Measurements from ENCODE around the gene FBXO42. TPM values are rescaled to one million over a fixed set of nuclear protein-coding genes. Genes with fewer than 3 reads are reported as not detected.

The FBXO42 gene
- total and polyA plus RNA-seq, 2 of the 13 experiments (the other 11 are each of a cell fraction or from before 2014, with no cell fraction given) = 7.6 to 17.5 TPM

GRCh38 chr1:16213013-16213412 lies 139.3 kb downstream of the FBXO42 start:
- WGBS (ENCODE audit: low lambda C conversion rate) = 24% methylated on average over 3 of the region's 3 CpGs
- no peaks in the 10 kb centered on the region for H4K20me1 ChIP-seq (ENCODE audit: insufficient read depth, low read length)
- H3K36me3 ChIP-seq (replicated peaks in 1 of 2; ENCODE audit: control insufficient read depth in 1 of 2, insufficient read depth in 2 of 2, low read length in 2 of 2) = no peaks in the 10 kb centered on the region
- in situ Hi-C loops (cut with HindIII; ENCODE audit: extremely low pct_ligation_motif_present, low pct_unique_long_range_greater_than_20kb) = no loop called here
- H3K27ac ChIP-seq (ENCODE audit: extremely low read length, insufficient read depth, low read length) = no peak overlapping the region
- H3K9me3 ChIP-seq (ENCODE audit: low read length) = no peaks in the 10 kb centered on the region
- no peaks in the 10 kb centered on the region for H3K79me2 ChIP-seq (ENCODE audit: insufficient read depth, low read length)
- no peak overlapping the region for H3K4me2 ChIP-seq (ENCODE audit: low read depth, low read length)
- H3K27me3 ChIP-seq (ENCODE audit: control insufficient read depth in 1 of 2, insufficient read depth in 2 of 2, low read length in 2 of 2) = peaks cover 7 to 43% of the 10 kb centered on the region in 2 experiments; a peak in 3 of 5 replicates
- ChIA-PET CTCF (ENCODE audit: low intra/inter-chr PET ratio, low total read pairs) (no interaction called here), POLR2A (no interaction called here)
- no peak for ATAC-seq
- H2AFZ ChIP-seq (ENCODE audit: low read length) = no peak overlapping the region
- DNase-seq (ENCODE audit: low spot score) = no peak
- no peak overlapping the region for H3K9ac ChIP-seq (ENCODE audit: insufficient read depth, low read depth, low read length)
- H3K4me1 ChIP-seq (ENCODE audit: insufficient read depth, low read length) = peaks cover 52% of the 10 kb centered on the region
- H3K4me3 ChIP-seq (replicated peaks in 1 of 3; ENCODE audit: insufficient read depth in 1 of 3, low read depth in 2 of 3, low read length in 3 of 3) = no peak overlapping the region
- intact Hi-C loops (cut with micrococcal nuclease; ENCODE audit: unreplicated experiment) = no loop called here
- no TSS peak for BruUV-seq (replicated peaks)
- no peak for FAIRE-seq
- TF ChIP-seq ATF7 (IDR thresholded peaks at IDR 0.05) (no peak), ATF7 (CRISPR knock-in tag; IDR thresholded peaks at IDR 0.05) (no peak), ARNT2 (CRISPR knock-in tag; IDR thresholded peaks at IDR 0.05; ENCODE audit: low read depth) (no peak), HNRNPLL (IDR thresholded peaks at IDR 0.05; ENCODE audit: low read depth, low read length, poor library complexity, severe bottlenecking) (no peak), ZBTB10 (CRISPR knock-in tag; IDR thresholded peaks at IDR 0.05; ENCODE audit: borderline replicate concordance) (no peak), PATZ1 (CRISPR knock-in tag; IDR thresholded peaks at IDR 0.05) (no peak), AHDC1 (CRISPR knock-in tag; IDR thresholded peaks at IDR 0.05; ENCODE audit: borderline replicate concordance) (no peak), ZNF225 (CRISPR knock-in tag; IDR thresholded peaks at IDR 0.05) (no peak), ZNF180 (CRISPR knock-in tag; IDR thresholded peaks at IDR 0.05; ENCODE audit: borderline replicate concordance, low read depth) (no peak), CREB1 (IDR thresholded peaks at IDR 0.05) (no peak), CREB1 (CRISPR knock-in tag; IDR thresholded peaks at IDR 0.05) (no peak), POGZ (CRISPR knock-in tag; IDR thresholded peaks at IDR 0.05) (no peak), ZNF616 (CRISPR knock-in tag; IDR thresholded peaks at IDR 0.05; ENCODE audit: low read depth) (no peak)
- TF ChIP-seq, protein P1, sequence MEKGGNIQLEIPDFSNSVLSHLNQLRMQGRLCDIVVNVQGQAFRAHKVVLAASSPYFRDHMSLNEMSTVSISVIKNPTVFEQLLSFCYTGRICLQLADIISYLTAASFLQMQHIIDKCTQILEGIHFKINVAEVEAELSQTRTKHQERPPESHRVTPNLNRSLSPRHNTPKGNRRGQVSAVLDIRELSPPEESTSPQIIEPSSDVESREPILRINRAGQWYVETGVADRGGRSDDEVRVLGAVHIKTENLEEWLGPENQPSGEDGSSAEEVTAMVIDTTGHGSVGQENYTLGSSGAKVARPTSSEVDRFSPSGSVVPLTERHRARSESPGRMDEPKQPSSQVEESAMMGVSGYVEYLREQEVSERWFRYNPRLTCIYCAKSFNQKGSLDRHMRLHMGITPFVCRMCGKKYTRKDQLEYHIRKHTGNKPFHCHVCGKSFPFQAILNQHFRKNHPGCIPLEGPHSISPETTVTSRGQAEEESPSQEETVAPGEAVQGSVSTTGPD (CRISPR knock-in tag; IDR thresholded peaks at IDR 0.05) = no peak
